ENCODE results near the gene TCFL5. TPM values are rescaled to one million over a fixed set of nuclear protein-coding genes. Genes with fewer than 3 reads are reported as not detected.

Gene TCFL5
- total RNA-seq, 4 donors from 2014 or later, result 5.3 to 20.0 (median 14.2) TPM

- peaks cover 5 to 8% of the 10 kb centered on the region in 2 donors for H3K4me1 ChIP-seq
- no peak for DNase-seq
- no peaks in the 10 kb centered on the region for H3K36me3 ChIP-seq
- H3K27me3 ChIP-seq, result no peaks in the 10 kb centered on the region
- H3K9me3 ChIP-seq, result no peaks in the 10 kb centered on the region
- no peak overlapping the region for H3K27ac ChIP-seq
- no peak overlapping the region for H3K4me3 ChIP-seq
- intact Hi-C loops (cut with DNase I; ENCODE audit: low total_unique reads), result no loop called here
- no peak for TF ChIP-seq CTCF (IDR thresholded peaks at IDR 0.05)
- TF ChIP-seq POLR2A (IDR thresholded peaks at IDR 0.05), result no peak
Observed at GRCh38 chr20:62902926-62903615, 41.4 kb upstream of the TCFL5 start.

GRCh38 chr20:62901891-62902290, 40.3 kb upstream of the TCFL5 start:
- intact Hi-C loops (cut with DNase I; ENCODE audit: low total_unique reads), result no loop called here
- Histone ChIP-seq H3K27me3 (no peaks in the 10 kb centered on the region), H3K27ac (no peak overlapping the region), H3K9me3 (no peaks in the 10 kb centered on the region), H3K36me3 (no peaks in the 10 kb centered on the region), H3K4me1 (peaks cover 5 to 8% of the 10 kb centered on the region in 2 donors), H3K4me3 (no peak overlapping the region)
- TF ChIP-seq POLR2A (IDR thresholded peaks at IDR 0.05) (no peak), CTCF (IDR thresholded peaks at IDR 0.05) (no peak)
- no peak for DNase-seq

- H3K4me3 ChIP-seq, result no peak overlapping the region
- H3K4me1 ChIP-seq, result peaks cover 5 to 8% of the 10 kb centered on the region in 2 donors
- H3K9me3 ChIP-seq, result no peaks in the 10 kb centered on the region
- TF ChIP-seq POLR2A (IDR thresholded peaks at IDR 0.05) (no peak), CTCF (IDR thresholded peaks at IDR 0.05) (no peak)
- H3K36me3 ChIP-seq, result no peaks in the 10 kb centered on the region
- H3K27me3 ChIP-seq, result no peaks in the 10 kb centered on the region
- no peak for DNase-seq
- peak overlapping the region in 1 of 2 donors; percentile 25 for H3K27ac ChIP-seq
- intact Hi-C loops (cut with DNase I; ENCODE audit: low total_unique reads), result no loop called here
Observed at GRCh38 chr20:62900692-62901584, 39.3 kb upstream of the TCFL5 start.

GRCh38 chr20:62900052-62900691, 38.5 kb upstream of the TCFL5 start:
- Histone ChIP-seq H3K9me3 (no peaks in the 10 kb centered on the region), H3K4me1 (peaks cover 5 to 8% of the 10 kb centered on the region in 2 donors), H3K4me3 (no peak overlapping the region), H3K36me3 (no peaks in the 10 kb centered on the region), H3K27me3 (no peaks in the 10 kb centered on the region), H3K27ac (peak overlapping the region in 1 of 2 donors; percentile 25)
- intact Hi-C loops (cut with DNase I; ENCODE audit: low total_unique reads), result no loop called here
- DNase-seq, result peak; percentile 79 to 82
- peak; percentile 72 to 96 (median 88) for TF ChIP-seq CTCF (IDR thresholded peaks at IDR 0.05)
- TF ChIP-seq POLR2A (IDR thresholded peaks at IDR 0.05), result no peak
